Natural killer cell treated with Interleukin-12 subunit alpha and Interleukin-12 subunit beta and Interleukin-15 and Interleukin-18, amount 100 ng/mL, for 72 hours (primary cell): ENCODE measurements around the gene WFDC1. TPM values are rescaled to one million over a fixed set of nuclear protein-coding genes. Genes with fewer than 3 reads are reported as not detected.

Experiments
- ATAC-seq, 2 donors: fragments of 150-1000 bp; cut with Tn5 transposase in 1 of 2; sonication (Bioruptor Pico), chemical (Tn5 transposase) in 1 of 2; 2 replicates each; pipeline ENCODE4 v1.10.0; 2021
- DNase-seq: peaks from one replicate; pipeline ENCODE4 v3.0.0; 2022; ENCODE audit warnings: low spot score
- H3K27ac Mint-ChIP-seq, 2 donors: 1 replicate in 1 of 2; 2 replicates in 1 of 2; pipeline ENCODE4 v1.8.0; 2022; ENCODE audit warnings: mixed read lengths in 2 of 2, mild to moderate bottlenecking in 1 of 2, moderate library complexity in 1 of 2
- H3K27me3 Mint-ChIP-seq, 2 donors: 1 replicate in 1 of 2; 2 replicates in 1 of 2; pipeline ENCODE4 v1.8.0; 2022; ENCODE audit warnings: mixed read lengths in 2 of 2
- H3K36me3 Mint-ChIP-seq: one replicate; pipeline ENCODE4 v1.8.0; 2022; ENCODE audit warnings: mixed read lengths
- H3K4me1 Mint-ChIP-seq, 2 donors: 1 replicate in 1 of 2; 2 replicates in 1 of 2; pipeline ENCODE4 v1.8.0; 2022; ENCODE audit warnings: low read depth in 2 of 2, mixed read lengths in 2 of 2, mild to moderate bottlenecking in 1 of 2
- H3K4me3 Mint-ChIP-seq: one replicate; pipeline ENCODE4 v1.8.0; 2022; ENCODE audit warnings: mixed read lengths
- H3K9me3 Mint-ChIP-seq: 2 replicates; pipeline ENCODE4 v1.8.0; 2022; ENCODE audit warnings: mixed read lengths
- total RNA-seq, 2 donors: library from RNA; stranded (reverse); gene quantifications; one replicate each; pipeline ENCODE4 v1.2.3, GENCODE V29; 2022

WFDC1 gene
- total RNA-seq, 2 donors from 2014 or later: not detected

- ATAC-seq: no peak
- H3K4me3 Mint-ChIP-seq: no peak overlapping the region
Measured at GRCh38 chr16:84279881-84280280, 14.8 kb upstream of the WFDC1 start.

DNA sequence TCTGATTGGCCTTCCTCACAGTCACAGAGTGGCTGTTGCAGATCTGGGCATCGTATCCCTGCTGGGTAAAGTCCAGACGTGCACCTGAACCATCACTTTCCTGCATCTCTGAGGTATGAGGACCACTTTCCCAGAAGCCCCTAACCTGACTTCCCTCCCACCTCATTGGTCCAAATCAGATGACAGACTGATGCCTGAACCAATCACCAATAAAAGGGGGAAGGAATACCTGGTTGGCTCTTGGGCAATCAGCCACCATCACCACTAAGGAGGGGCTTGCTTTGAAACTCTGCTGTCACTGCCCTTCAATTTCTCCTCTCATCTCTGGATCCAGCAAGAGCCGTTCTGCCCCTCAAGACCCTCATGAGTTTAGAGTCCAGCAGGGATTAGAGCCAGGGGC, 13.6 kb upstream of the WFDC1 start:
- H3K27ac Mint-ChIP-seq: no peak overlapping the region
- DNase-seq (no peak), ATAC-seq (no peak)
- no peaks in the 10 kb centered on the region for H3K9me3 Mint-ChIP-seq
- no peaks in the 10 kb centered on the region for H3K36me3 Mint-ChIP-seq
- H3K4me1 Mint-ChIP-seq: peaks cover 0 to 5% of the 10 kb centered on the region in 2 donors
- peaks cover 12 to 14% of the 10 kb centered on the region in 2 donors for H3K27me3 Mint-ChIP-seq
- no peak overlapping the region for H3K4me3 Mint-ChIP-seq

More at GRCh38 chr16:84279881-84280280, 14.8 kb upstream of the WFDC1 start:
- Mint-ChIP-seq H3K27ac (no peak overlapping the region), H3K27me3 (peaks cover 13 to 16% of the 10 kb centered on the region in 2 donors), H3K36me3 (no peaks in the 10 kb centered on the region), H3K4me1 (peaks cover 0 to 5% of the 10 kb centered on the region in 2 donors), H3K9me3 (no peaks in the 10 kb centered on the region)
- DNase-seq: no peak

DNA sequence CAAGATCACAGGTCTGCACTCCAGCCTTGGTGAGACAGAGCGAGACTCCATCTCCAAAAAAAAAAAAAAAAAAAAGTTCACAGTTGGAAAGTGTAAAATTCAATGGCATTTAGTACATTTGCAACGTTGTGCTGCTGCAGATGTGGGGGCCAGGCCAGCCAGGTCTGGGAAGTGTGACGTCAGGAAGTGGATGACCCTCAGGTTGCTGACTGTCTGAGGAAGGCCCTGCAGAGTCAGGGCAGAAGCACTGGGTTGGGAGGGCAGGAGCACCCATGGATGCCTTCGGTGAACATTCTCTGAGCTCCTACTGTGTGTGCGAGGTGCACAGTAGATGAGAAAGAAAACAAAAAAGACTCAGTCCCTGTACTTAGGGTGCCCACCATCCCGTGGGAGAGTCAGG, 12.1 kb upstream of the WFDC1 start:
- ATAC-seq (no peak), DNase-seq (no peak)
- Mint-ChIP-seq H3K27ac (no peak overlapping the region), H3K4me3 (no peak overlapping the region), H3K27me3 (peaks cover 13 to 15% of the 10 kb centered on the region in 2 donors), H3K4me1 (peaks cover 0 to 5% of the 10 kb centered on the region in 2 donors), H3K36me3 (no peaks in the 10 kb centered on the region), H3K9me3 (no peaks in the 10 kb centered on the region)

DNA sequence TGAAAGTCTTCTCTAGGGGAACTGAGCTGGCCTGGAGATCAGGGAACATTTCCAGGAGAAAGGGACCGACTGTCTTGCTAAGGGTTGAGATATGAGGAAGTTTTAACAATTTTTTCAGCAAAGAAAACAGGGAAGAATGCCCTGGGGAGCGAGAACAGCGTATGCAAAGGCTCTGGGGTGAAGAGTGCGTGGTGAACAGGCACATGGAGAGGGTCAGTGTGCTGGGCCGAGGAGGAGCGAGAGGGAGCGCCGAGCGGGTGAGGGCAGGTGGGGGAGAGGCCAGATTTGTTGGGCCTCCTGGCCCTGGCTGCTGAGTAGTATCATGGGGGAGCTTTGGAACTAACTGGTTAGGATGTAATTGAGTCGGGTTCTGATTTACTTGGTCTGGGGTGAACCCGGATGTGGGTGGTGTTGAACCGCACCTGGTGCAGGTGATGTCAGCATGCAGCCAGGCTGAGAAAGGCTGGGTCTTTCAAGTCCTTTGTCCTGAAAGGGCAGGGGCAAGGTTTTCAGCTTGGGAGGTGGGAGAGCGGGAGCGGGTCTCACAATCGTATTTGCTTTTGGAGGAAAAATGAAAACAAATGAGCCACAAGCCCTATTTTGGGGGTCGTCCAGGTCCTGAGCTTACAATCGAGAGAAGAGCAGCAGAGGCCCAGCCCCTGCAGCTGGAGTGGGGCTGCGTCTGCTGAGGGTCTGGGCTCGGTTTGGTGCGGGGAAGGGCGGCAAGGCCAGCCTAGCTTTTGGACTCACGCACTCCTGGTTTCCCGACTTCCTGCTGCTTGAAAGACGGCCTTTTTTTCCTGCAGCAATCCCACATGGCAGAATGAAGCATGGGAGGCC, 11.1 kb upstream of the WFDC1 start:
- DNase-seq (no peak), ATAC-seq (no peak)
- Mint-ChIP-seq H3K9me3 (no peaks in the 10 kb centered on the region), H3K27me3 (peaks cover 13 to 19% of the 10 kb centered on the region in 2 donors), H3K36me3 (no peaks in the 10 kb centered on the region), H3K27ac (no peak overlapping the region), H3K4me1 (peaks cover 0 to 2% of the 10 kb centered on the region in 2 donors), H3K4me3 (no peak overlapping the region)

DNA sequence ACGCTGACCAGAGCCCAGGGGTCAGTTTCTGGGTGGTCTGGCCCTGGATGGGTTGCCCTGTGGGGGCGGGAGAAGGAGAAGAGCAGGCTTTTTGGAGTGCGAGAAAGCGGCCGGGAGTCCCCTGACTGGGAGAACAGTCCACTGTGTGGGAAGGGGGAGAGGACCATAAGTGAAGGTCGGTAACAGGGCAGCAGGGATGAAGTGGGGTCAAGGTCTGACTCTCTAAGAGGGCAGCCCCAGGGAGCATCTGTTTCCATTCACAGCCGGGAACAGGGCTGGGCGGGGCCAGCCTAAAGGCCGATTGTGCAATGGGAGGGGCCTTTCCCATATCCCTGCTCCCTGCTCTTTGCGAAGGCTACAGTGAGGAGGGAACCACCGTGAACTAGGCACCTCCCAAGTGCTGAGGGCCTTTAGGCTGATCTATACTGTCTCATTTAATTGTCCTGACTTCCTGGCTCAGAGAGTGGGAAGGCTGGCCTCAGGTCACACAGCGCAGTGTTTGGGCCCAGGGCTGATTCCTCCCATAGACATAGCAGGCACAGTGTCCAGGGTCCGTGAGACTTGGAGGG, 10.4 kb upstream of the WFDC1 start:
- peak in 1 of 2 donors; percentile 6 for ATAC-seq
- H3K36me3 Mint-ChIP-seq: no peaks in the 10 kb centered on the region

GRCh38 chr16:84286578-84287240, 8.0 kb upstream of the WFDC1 start:
- H3K27me3 Mint-ChIP-seq: peaks cover 19 to 34% of the 10 kb centered on the region in 2 donors
- ATAC-seq: no peak
- H3K4me1 Mint-ChIP-seq: peaks cover 0 to 2% of the 10 kb centered on the region in 2 donors
- H3K36me3 Mint-ChIP-seq: no peaks in the 10 kb centered on the region
- no peak for DNase-seq
- no peak overlapping the region for H3K4me3 Mint-ChIP-seq
- H3K27ac Mint-ChIP-seq: no peak overlapping the region
- no peaks in the 10 kb centered on the region for H3K9me3 Mint-ChIP-seq

More for the DNA sequence above, 10.4 kb upstream of the WFDC1 start:
- H3K4me1 Mint-ChIP-seq: peaks cover 0 to 2% of the 10 kb centered on the region in 2 donors
- no peak overlapping the region for H3K27ac Mint-ChIP-seq
- H3K27me3 Mint-ChIP-seq: peaks cover 15 to 22% of the 10 kb centered on the region in 2 donors
- no peaks in the 10 kb centered on the region for H3K9me3 Mint-ChIP-seq
- no peak overlapping the region for H3K4me3 Mint-ChIP-seq
- no peak for DNase-seq

DNA sequence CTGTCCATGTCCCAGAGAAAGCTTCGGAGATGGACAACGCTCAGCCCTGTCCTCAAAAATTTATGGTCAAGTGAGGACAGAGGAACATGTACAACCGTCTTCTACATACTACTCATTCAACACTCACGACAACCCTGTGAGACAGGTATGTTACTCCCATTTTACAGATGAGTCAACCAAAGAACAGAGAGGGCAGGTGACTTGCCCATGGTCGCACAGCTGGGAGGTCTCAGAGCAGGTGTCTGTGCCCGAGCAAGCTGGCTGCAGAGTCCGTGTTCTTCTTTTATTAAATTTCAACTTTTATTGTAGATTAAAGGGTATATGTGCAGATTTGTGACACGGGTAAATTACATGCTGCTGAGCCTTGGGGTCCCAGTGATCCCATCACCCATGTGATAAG, 5.8 kb upstream of the WFDC1 start:
- Mint-ChIP-seq H3K4me3 (no peak overlapping the region), H3K36me3 (no peaks in the 10 kb centered on the region), H3K9me3 (no peaks in the 10 kb centered on the region), H3K4me1 (no peaks in the 10 kb centered on the region), H3K27ac (no peak overlapping the region), H3K27me3 (peaks cover 18 to 37% of the 10 kb centered on the region in 2 donors)
- DNase-seq (no peak), ATAC-seq (no peak)

GRCh38 chr16:84291226-84291625, 3.5 kb upstream of the WFDC1 start:
- Mint-ChIP-seq H3K27ac (no peak overlapping the region), H3K4me3 (no peak overlapping the region), H3K4me1 (no peaks in the 10 kb centered on the region), H3K36me3 (no peaks in the 10 kb centered on the region), H3K27me3 (peaks cover 27 to 43% of the 10 kb centered on the region in 2 donors), H3K9me3 (no peaks in the 10 kb centered on the region)
- DNase-seq: no peak
- no peak for ATAC-seq

DNA sequence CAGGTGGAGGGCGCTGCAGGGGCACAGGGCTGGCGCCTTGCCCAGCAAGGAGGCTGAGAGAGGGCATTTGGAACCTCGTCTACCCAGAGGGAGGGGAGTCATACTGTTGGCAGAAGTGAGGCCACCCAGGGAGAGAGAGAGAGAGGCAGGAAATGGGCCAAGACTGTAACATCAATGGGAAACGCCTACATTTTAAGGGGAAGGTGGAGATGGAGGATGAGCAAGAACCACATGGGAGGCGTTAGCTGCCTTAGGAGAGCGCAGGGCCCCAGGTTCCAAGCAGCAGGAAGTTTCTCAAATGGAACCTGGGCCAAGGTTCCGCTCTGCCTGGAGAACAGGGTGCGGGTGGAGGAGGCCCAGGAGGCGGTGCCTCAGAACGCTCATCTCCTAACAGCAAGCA, 2.7 kb upstream of the WFDC1 start:
- Mint-ChIP-seq H3K27me3 (peaks cover 32 to 49% of the 10 kb centered on the region in 2 donors), H3K9me3 (no peaks in the 10 kb centered on the region), H3K27ac (no peak overlapping the region), H3K4me3 (no peak overlapping the region), H3K36me3 (no peaks in the 10 kb centered on the region), H3K4me1 (no peaks in the 10 kb centered on the region)
- ATAC-seq: peak in 1 of 2 donors; percentile 4
- peak; percentile 58 for DNase-seq

DNA sequence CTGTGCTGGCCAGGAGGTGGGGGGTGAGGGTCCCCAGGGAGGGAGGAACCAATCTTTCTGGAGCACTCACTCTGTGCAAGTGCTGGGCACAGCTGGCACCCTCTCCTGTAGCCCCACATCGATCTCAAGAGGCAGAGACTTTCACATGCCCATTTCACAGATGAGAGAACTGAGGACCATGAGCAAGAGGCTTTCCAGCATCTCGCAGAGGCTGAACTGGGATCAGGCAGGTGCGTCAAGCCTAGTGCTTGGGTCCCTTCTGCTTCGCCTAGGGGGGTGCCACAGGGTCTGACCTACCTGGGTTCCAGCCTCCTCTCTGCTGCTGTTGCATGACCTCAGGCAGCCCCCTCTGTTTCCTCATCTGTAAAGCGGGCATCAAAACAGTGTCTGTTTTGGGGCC, 1.3 kb upstream of the WFDC1 start:
- no peaks in the 10 kb centered on the region for H3K9me3 Mint-ChIP-seq
- H3K36me3 Mint-ChIP-seq: no peaks in the 10 kb centered on the region
- no peak overlapping the region for H3K27ac Mint-ChIP-seq

GRCh38 chr16:84294117-84294516, 561 bp upstream of the WFDC1 start:
- Mint-ChIP-seq H3K27me3 (peaks cover 26 to 33% of the 10 kb centered on the region in 2 donors), H3K4me3 (no peak overlapping the region), H3K9me3 (no peaks in the 10 kb centered on the region), H3K36me3 (no peaks in the 10 kb centered on the region), H3K27ac (no peak overlapping the region), H3K4me1 (no peaks in the 10 kb centered on the region)
- ATAC-seq (peak in 1 of 2 donors; percentile 16), DNase-seq (no peak)

More for the DNA sequence above, 1.3 kb upstream of the WFDC1 start:
- H3K4me3 Mint-ChIP-seq: no peak overlapping the region
- H3K4me1 Mint-ChIP-seq: no peaks in the 10 kb centered on the region
- ATAC-seq (no peak), DNase-seq (no peak)
- H3K27me3 Mint-ChIP-seq: peaks cover 29 to 38% of the 10 kb centered on the region in 2 donors

DNA sequence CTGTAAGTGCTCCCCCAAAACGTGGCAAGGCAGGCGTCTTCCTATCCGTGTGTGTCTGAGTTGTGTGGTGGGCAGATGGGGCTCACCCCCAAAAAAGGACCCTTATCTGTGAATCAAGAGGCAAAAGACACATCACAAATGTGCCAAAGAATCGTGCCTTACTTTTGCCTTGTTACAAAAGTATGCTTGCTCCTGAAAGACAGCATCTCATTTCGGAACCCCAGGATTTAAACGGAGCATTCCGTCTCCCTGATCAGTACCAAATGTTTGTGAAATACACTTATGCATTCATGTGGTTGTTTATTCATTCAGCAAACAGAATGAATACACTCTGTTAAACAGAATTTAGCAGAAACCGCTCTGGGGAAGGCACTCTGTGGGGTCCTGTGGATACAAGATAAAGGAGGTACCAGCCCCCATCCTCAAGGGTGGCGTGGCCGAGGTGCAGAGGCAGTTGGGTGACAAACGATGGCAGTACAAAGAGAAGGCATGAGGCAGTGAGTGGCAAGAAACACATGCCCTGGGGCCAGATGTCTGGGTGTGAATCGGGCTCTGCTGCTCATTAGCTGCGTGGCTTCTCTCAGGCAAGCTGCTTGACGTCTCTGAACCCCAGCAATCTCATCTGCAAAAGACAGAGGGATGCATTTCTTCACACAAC, 654 bp downstream of the WFDC1 start:
- H3K9me3 Mint-ChIP-seq: no peaks in the 10 kb centered on the region
- H3K27me3 Mint-ChIP-seq: peaks cover 26% of the 10 kb centered on the region in 2 donors
- ATAC-seq (no peak), DNase-seq (no peak)
- H3K4me3 Mint-ChIP-seq: no peak overlapping the region
- no peak overlapping the region for H3K27ac Mint-ChIP-seq
- H3K4me1 Mint-ChIP-seq: no peaks in the 10 kb centered on the region
- H3K36me3 Mint-ChIP-seq: no peaks in the 10 kb centered on the region

GRCh38 chr16:84298376-84298899, 3.8 kb downstream of the WFDC1 start:
- Mint-ChIP-seq H3K4me1 (no peaks in the 10 kb centered on the region), H3K27me3 (peaks cover 18 to 19% of the 10 kb centered on the region in 2 donors), H3K9me3 (no peaks in the 10 kb centered on the region), H3K27ac (no peak overlapping the region), H3K4me3 (no peak overlapping the region), H3K36me3 (no peaks in the 10 kb centered on the region)
- ATAC-seq (no peak), DNase-seq (no peak)
